K562 (cell line): ENCODE measurements around the gene IPO9. TPM values are rescaled to one million over a fixed set of nuclear protein-coding genes. Genes with fewer than 3 reads are reported as not detected.

Experiments
- ATAC-seq: fragments of 200-7000 bp; cut with Tn5 transposase; 3 replicates; pipeline ENCODE4 v1.9.1; 2020; ENCODE audit warnings: moderate library complexity
- BruUV-seq: library from RNA; stranded (reverse); fragments of 400-500 nt; replicated peaks from 2 replicates; lab custom pipeline; 2021; lab: Mats Ljungman, UMichigan
- CTCF ChIA-PET: fragments of 300-600 bp; formaldehyde crosslinking; extraction: SDS; loops from one replicate; lab custom pipeline; 2021; ENCODE audit warnings: low intra/inter-chr PET ratio; lab: Yijun Ruan, JAX
- POLR2A ChIA-PET: fragments of 300-600, 350-650 bp; sonication (Branson Sonifier 250); formaldehyde crosslinking; extraction: SDS; loops from one replicate; lab custom pipeline; 2021; ENCODE audit warnings: antibody characterized with exemption, inconsistent platforms; lab: Yijun Ruan, JAX
- DNase-seq, 4 experiments: peaks; one replicate each; pipeline versions ENCODE4 v3.0.0 to v3.0.0-alpha.2; 2011 to 2018; ENCODE audit warnings: low spot score in 3 of 4, mixed read lengths in 3 of 4; ENCODE audit errors: extremely low read depth in 1 of 4
- FAIRE-seq: peaks from 2 replicates; lab custom pipeline; 2011; peaks lifted over from hg19 to GRCh38; lab: Jason Lieb, UNC
- H2AFZ ChIP-seq: 2 replicates; pipeline ENCODE4 v1.6.0; 2011; ENCODE audit warnings: low read depth, low read length, control low read depth, inconsistent platforms
- H3K27ac ChIP-seq: fragments of 200-600 bp; 3 replicates; pipeline ENCODE4 v1.8.0; 2011; ENCODE audit warnings: low read depth, mild to moderate bottlenecking, control low read depth, inconsistent platforms, low read length, moderate library complexity, mixed read lengths; ENCODE audit errors: extremely low read depth
- H3K27me3 ChIP-seq, 2 experiments: fragments of 300-600 bp in 1 of 2; 2 replicates in 1 of 2; 3 replicates in 1 of 2; pipeline versions ENCODE4 v1.6.0 to v1.8.0; 2011; ENCODE audit warnings: inconsistent platforms in 2 of 2, low read length in 2 of 2, mild to moderate bottlenecking in 1 of 2, mixed read lengths in 1 of 2, moderate library complexity in 1 of 2; ENCODE audit not compliant: control insufficient read depth in 2 of 2, insufficient read depth in 2 of 2
- H3K36me3 ChIP-seq: fragments of 300-600 bp; 3 replicates; pipeline ENCODE4 v1.8.0; 2011; ENCODE audit warnings: mild to moderate bottlenecking, low read length, inconsistent platforms; ENCODE audit not compliant: control insufficient read depth, insufficient read depth
- H3K4me1 ChIP-seq, 2 experiments: fragments of 200-600 bp in 1 of 2; replicated peaks in 1 of 2; 2 replicates in 1 of 2; 3 replicates in 1 of 2; pipeline versions ENCODE4 v1.5.1 to v1.8.0; 2011; ENCODE audit warnings: inconsistent platforms in 2 of 2, low read length in 2 of 2, mild to moderate bottlenecking in 1 of 2, mixed read lengths in 1 of 2, moderate library complexity in 1 of 2; ENCODE audit not compliant: control insufficient read depth in 2 of 2, insufficient read depth in 2 of 2
- H3K4me2 ChIP-seq: 2 replicates; pipeline ENCODE4 v1.6.1; 2011; ENCODE audit warnings: low read length, control low read depth, inconsistent platforms, mixed read lengths; ENCODE audit not compliant: insufficient read depth
- H3K4me3 ChIP-seq: fragments of 200-600 bp; sonication (generic), shearing (Covaris generic); 2 replicates; pipeline ENCODE4 v1.5.1; 2016; ENCODE audit warnings: control low read depth, inconsistent platforms
- H3K79me2 ChIP-seq: fragments of 200-600 bp; 3 replicates; pipeline ENCODE4 v1.8.0; 2011; ENCODE audit warnings: low read length, inconsistent platforms; ENCODE audit not compliant: control insufficient read depth, insufficient read depth
- H3K9ac ChIP-seq, 2 experiments: 2 replicates each; pipeline versions ENCODE4 v1.6.0 to v1.6.1; 2011; ENCODE audit warnings: low read depth in 2 of 2, low read length in 2 of 2, control low read depth in 1 of 2, inconsistent platforms in 1 of 2, mild to moderate bottlenecking in 1 of 2, mixed read lengths in 1 of 2; ENCODE audit not compliant: insufficient read depth in 1 of 2
- H3K9me1 ChIP-seq: one replicate; pipeline ENCODE4 v1.6.0; 2011; ENCODE audit warnings: inconsistent platforms, mild to moderate bottlenecking, low read length, moderate library complexity; ENCODE audit not compliant: control insufficient read depth, insufficient read depth
- H3K9me3 ChIP-seq: replicated peaks from 2 replicates; pipeline ENCODE4 v1.5.1; 2011; ENCODE audit warnings: low read depth, low read length, inconsistent platforms; ENCODE audit not compliant: control insufficient read depth, insufficient read depth
- H4K20me1 ChIP-seq: replicated peaks from 2 replicates; pipeline ENCODE4 v1.6.1; 2011; ENCODE audit warnings: low read length, inconsistent platforms, mixed read lengths; ENCODE audit not compliant: control insufficient read depth, insufficient read depth
- CREM ChIP-seq: IDR thresholded peaks from 2 replicates; pipeline ENCODE4 v1.6.1; 2014; ENCODE audit warnings: antibody characterized with exemption, low read depth
- DMBX1 ChIP-seq: fragments of 250-450 bp; sonication (Bioruptor Pico); IDR thresholded peaks from 2 replicates; pipeline ENCODE4 v1.8.0; 2022; ENCODE audit warnings: inconsistent platforms, mild to moderate bottlenecking, moderate library complexity, borderline replicate concordance
- HMBOX1 ChIP-seq: sonication (generic); IDR thresholded peaks from 2 replicates; pipeline ENCODE4 v1.6.1; 2016
- HNRNPH1 ChIP-seq: fragments of 200-400 bp; formaldehyde crosslinking; optimal IDR thresholded peaks from 2 replicates; pipeline ENCODE3; 2017; ENCODE audit warnings: low read depth, mild to moderate bottlenecking, low read length, moderate library complexity
- POLR2AphosphoS5 ChIP-seq: IDR thresholded peaks from 2 replicates; pipeline ENCODE4 v1.6.1; 2011; ENCODE audit warnings: mild to moderate bottlenecking, low read depth, low read length, moderate library complexity; ENCODE audit not compliant: control insufficient read depth, insufficient read depth
- PRPF4 ChIP-seq: fragments of 200-400 bp; formaldehyde crosslinking; IDR thresholded peaks from one replicate; pipeline ENCODE4 v1.6.1; 2017; ENCODE audit warnings: low read length, low read depth, mild to moderate bottlenecking; ENCODE audit not compliant: insufficient read depth, poor library complexity, severe bottlenecking
- SLC30A9 ChIP-seq: fragments of 250-450 bp; sonication (Bioruptor Pico); IDR thresholded peaks from 2 replicates; pipeline ENCODE4 v1.8.0; 2022; ENCODE audit warnings: mild to moderate bottlenecking, moderate library complexity
- ZNF512 ChIP-seq: IDR thresholded peaks from 2 replicates; pipeline ENCODE4 v1.6.1; 2016; ENCODE audit warnings: missing genetic modification characterization, missing compliant biosample characterization
- WGBS: fragments of 100-300 bp; shearing (Covaris generic); methylation state at CpG from one replicate; pipeline ENCODE4 v1.1.6; 2016; ENCODE audit warnings: low coverage, mixed read lengths; ENCODE audit not compliant: insufficient coverage; ENCODE audit errors: missing lambda C conversion rate; 5-methylcytosine and 5-hydroxymethylcytosine counted together
- in situ Hi-C: fragments of 300-500 bp; cut with MboI; formaldehyde crosslinking; loops from 4 replicates; pipeline ENCODE4 v1.15.0; 2018; ENCODE audit warnings: inconsistent platforms, mixed read lengths
- intact Hi-C: fragments of 100-400 bp; cut with micrococcal nuclease; formaldehyde crosslinking; loops from 2 replicates; pipeline ENCODE4 v1.14.2; 2022
- polyA plus RNA-seq, 8 experiments: library from polyadenylated mRNA; depleted of rRNA in 4 of 8; stranded (reverse) in 5 of 8; unstranded in 3 of 8; fragments of >200 nt; fragmentation: Nextera tagmentation in 2 of 8; fragmentation: Illumina TruSeq in 1 of 8; extraction: Ambion mirVana in 2 of 8; extraction: Trizol in 1 of 8; gene quantifications; 2 replicates each; pipeline versions ENCODE4 v1.2.1 to v1.2.3, GENCODE V29; 2011 to 2014; ENCODE audit warnings: inconsistent platforms in 1 of 8, missing spikeins in 1 of 8
- total RNA-seq, 7 experiments: library from RNA; depleted of rRNA in 6 of 7; stranded (reverse); fragments of >200 nt in 6 of 7; fragmentation: Illumina TruSeq in 2 of 7; extraction: Trizol in 2 of 7; gene quantifications; 2 replicates each; pipeline versions ENCODE4 v1.2.1 to v1.2.3, GENCODE V29; 2011 to 2021; ENCODE audit warnings: low replicate concordance in 1 of 7

The IPO9 gene
- total and polyA plus RNA-seq, 9 of the 15 experiments (the other 6 are each of a cell fraction or from before 2014, with no cell fraction given) = 27.9 to 78.6 (median 43.9) TPM

DNA sequence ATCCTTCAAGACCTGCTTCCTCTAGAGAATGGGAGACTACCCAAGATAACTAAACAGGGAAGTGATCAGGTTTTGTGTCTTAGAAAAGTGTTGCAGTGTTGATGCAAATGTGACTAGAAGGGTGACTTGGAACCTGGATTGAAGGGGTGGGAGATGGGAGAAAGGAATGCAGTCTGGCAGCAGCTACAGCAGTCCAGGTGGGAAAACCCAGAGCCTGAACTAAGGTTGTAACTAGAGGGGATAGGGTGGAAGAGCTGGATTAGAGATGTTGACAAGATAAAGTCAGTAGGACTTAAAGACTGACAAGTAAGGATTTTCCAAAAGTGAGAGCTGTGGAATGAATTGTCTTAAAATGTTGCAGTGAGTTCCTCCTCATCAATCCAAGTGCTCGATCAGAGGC lies 52.7 kb downstream of the IPO9 start:
- H3K4me3 ChIP-seq = no peak overlapping the region
- intact Hi-C loops = loop anchor here (5.0 kb wide), 3 partner anchors 54 to 349 kb away; partner anchors contain the start of gene IPO9
- H2AFZ ChIP-seq = no peak overlapping the region
- no peak for FAIRE-seq
- no peak for TF ChIP-seq CREM
- no peak for TF ChIP-seq ZNF512 (tag)
- TF ChIP-seq HNRNPH1 = no peak
- TF ChIP-seq SLC30A9 (CRISPR knock-in tag) = no peak
- TF ChIP-seq HMBOX1 = peak; percentile 59
- no peak for TF ChIP-seq DMBX1 (CRISPR knock-in tag)
- no peak for TF ChIP-seq PRPF4
- peak; percentile 21; the same call in 1 of the 2 replicates for TF ChIP-seq POLR2AphosphoS5
- TF ChIP-seq, all 486 proteins: peak for 2
- POLR2A ChIA-PET = interaction anchor here (0.5 to 2.4 kb wide), 9 partner anchors 11 to 1868 kb away, joined by 3 to 13 read pairs (median 3); no protein-coding TSS in a partner anchor
- no peak overlapping the region for H3K27ac ChIP-seq
- DNase-seq (peak in 1 of 4 experiments; percentile 7), ATAC-seq (no peak)
- H3K27me3 ChIP-seq = no peaks in the 10 kb centered on the region
- H3K4me1 ChIP-seq = peaks cover 25 to 46% of the 10 kb centered on the region in 2 experiments
- peaks cover 15% of the 10 kb centered on the region; the same call in 2 of the 3 replicates for H3K36me3 ChIP-seq
- H3K9me1 ChIP-seq = no peaks in the 10 kb centered on the region
- CTCF ChIA-PET = no interaction called here
- H3K4me2 ChIP-seq = no peak overlapping the region
- no TSS peak for BruUV-seq
- H3K79me2 ChIP-seq = no peaks in the 10 kb centered on the region
- in situ Hi-C loops = no loop called here
- H3K9ac ChIP-seq = no peak overlapping the region
- peaks cover 4% of the 10 kb centered on the region for H4K20me1 ChIP-seq
- no peaks in the 10 kb centered on the region for H3K9me3 ChIP-seq
- 95% methylated on average over 1 of the region's 1 CpG for WGBS
